Neural cell (in vitro differentiated cells): ENCODE measurements around the gene SLC1A3. TPM values are rescaled to one million over a fixed set of nuclear protein-coding genes. Genes with fewer than 3 reads are reported as not detected.

Experiments
- H2AFZ ChIP-seq: fragments of 200-600, 300-800 bp; sonication (generic), shearing (Covaris generic); 2 replicates; pipeline ENCODE4 v1.6.0; 2014; ENCODE audit warnings: low read depth, mild to moderate bottlenecking, antibody characterized with exemption, low read length, moderate library complexity
- H3F3A ChIP-seq: fragments of 200-600 bp; shearing (Covaris generic); 2 replicates; pipeline ENCODE4 v1.6.1; 2016; ENCODE audit warnings: mild to moderate bottlenecking, moderate library complexity, mixed read lengths, antibody characterized with exemption, low read length; ENCODE audit not compliant: insufficient read depth, poor library complexity, severe bottlenecking
- H3K27ac ChIP-seq: fragments of 200-600, 300-800 bp; sonication (generic), shearing (Covaris generic); 2 replicates; pipeline ENCODE4 v1.5.1; 2014; ENCODE audit warnings: mild to moderate bottlenecking, low read length, moderate library complexity
- H3K27me3 ChIP-seq: fragments of 300-800, 200-600 bp; sonication (generic), shearing (Covaris generic); 2 replicates; pipeline ENCODE4 v1.6.0; 2014; ENCODE audit warnings: mild to moderate bottlenecking, low read depth, low read length, moderate library complexity; ENCODE audit not compliant: insufficient read depth
- H3K36me3 ChIP-seq: fragments of 300-800, 200-600 bp; sonication (generic), shearing (Covaris generic); 2 replicates; pipeline ENCODE4 v1.5.1; 2014; ENCODE audit warnings: mild to moderate bottlenecking, antibody characterized with exemption, low read length, moderate library complexity; ENCODE audit not compliant: insufficient read depth
- H3K4me2 ChIP-seq: fragments of 300-800, 200-600 bp; sonication (generic), shearing (Covaris generic); 2 replicates; pipeline ENCODE4 v1.6.0; 2014; ENCODE audit warnings: mild to moderate bottlenecking, low read length
- H3K4me3 ChIP-seq: fragments of 300-800, 200-600 bp; sonication (generic), shearing (Covaris generic); 2 replicates; pipeline ENCODE4 v1.5.1; 2014; ENCODE audit warnings: mild to moderate bottlenecking, low read length, moderate library complexity
- H3K79me2 ChIP-seq: fragments of 200-600 bp; shearing (Covaris generic); replicated peaks from 2 replicates; pipeline ENCODE4 v1.6.0; 2014; ENCODE audit warnings: mild to moderate bottlenecking, low read length, moderate library complexity; ENCODE audit not compliant: insufficient read depth
- H3K9ac ChIP-seq: fragments of 300-800, 200-600 bp; sonication (generic), shearing (Covaris generic); 2 replicates; pipeline ENCODE4 v1.6.1; 2016; ENCODE audit warnings: mild to moderate bottlenecking, low read length, mixed read lengths
- H3K9me2 ChIP-seq: fragments of 200-600 bp; shearing (Covaris generic); 2 replicates; pipeline ENCODE4 v1.6.1; 2016; ENCODE audit warnings: mild to moderate bottlenecking, low read length, mixed read lengths; ENCODE audit not compliant: insufficient read depth
- H3K9me3 ChIP-seq: fragments of 200-600, 300-800 bp; sonication (generic), shearing (Covaris generic); 2 replicates; pipeline ENCODE4 v1.6.1; 2016; ENCODE audit warnings: mild to moderate bottlenecking, mixed run types, low read length, moderate library complexity, mixed read lengths
- H4K20me1 ChIP-seq: fragments of 200-600 bp; shearing (Covaris generic); 2 replicates; pipeline ENCODE4 v1.6.1; 2016; ENCODE audit warnings: mild to moderate bottlenecking, mixed run types; ENCODE audit not compliant: insufficient read depth
- CTCF ChIP-seq: fragments of 450-650 bp; IDR thresholded peaks from 2 replicates; pipeline ENCODE4 v1.5.1; 2014; ENCODE audit warnings: antibody characterized with exemption, mild to moderate bottlenecking, moderate library complexity; ENCODE audit not compliant: poor library complexity, severe bottlenecking
- EZH2 ChIP-seq: fragments of 200-600, 300-800 bp; shearing (Covaris generic), sonication (generic); IDR thresholded peaks from 2 replicates; pipeline ENCODE4 v1.6.1; 2014; ENCODE audit warnings: antibody characterized with exemption, low read length, borderline replicate concordance, mild to moderate bottlenecking; ENCODE audit not compliant: insufficient read depth, poor library complexity, severe bottlenecking
- MXI1 ChIP-seq: fragments of 450-650 bp; conservative IDR thresholded peaks from 2 replicates; pipeline ENCODE4 v1.6.1; 2014; ENCODE audit warnings: antibody characterized with exemption, mild to moderate bottlenecking; ENCODE audit not compliant: poor library complexity, severe bottlenecking
- POLR2AphosphoS5 ChIP-seq: IDR thresholded peaks from 2 replicates; pipeline ENCODE4 v1.6.1; 2012
- RAD21 ChIP-seq: fragments of 450-650 bp; conservative IDR thresholded peaks from 2 replicates; pipeline ENCODE4 v1.6.1; 2014; ENCODE audit warnings: antibody characterized with exemption, mild to moderate bottlenecking, moderate library complexity
- SMC3 ChIP-seq: fragments of 450-650 bp; conservative IDR thresholded peaks from 2 replicates; pipeline ENCODE4 v1.6.1; 2014; ENCODE audit warnings: antibody characterized with exemption, mild to moderate bottlenecking, moderate library complexity; ENCODE audit not compliant: poor library complexity
- TAF1 ChIP-seq: IDR thresholded peaks from 2 replicates; pipeline ENCODE4 v1.6.1; 2012; ENCODE audit warnings: low read depth
- polyA plus RNA-seq: library from polyadenylated mRNA; depleted of rRNA; stranded (reverse); fragments of >200 nt; gene quantifications from 2 replicates; pipeline ENCODE4 v1.2.3, GENCODE V29; 2014

SLC1A3 gene
- polyA plus RNA-seq, 1 donor from 2014 or later, result 1.9 TPM

DNA sequence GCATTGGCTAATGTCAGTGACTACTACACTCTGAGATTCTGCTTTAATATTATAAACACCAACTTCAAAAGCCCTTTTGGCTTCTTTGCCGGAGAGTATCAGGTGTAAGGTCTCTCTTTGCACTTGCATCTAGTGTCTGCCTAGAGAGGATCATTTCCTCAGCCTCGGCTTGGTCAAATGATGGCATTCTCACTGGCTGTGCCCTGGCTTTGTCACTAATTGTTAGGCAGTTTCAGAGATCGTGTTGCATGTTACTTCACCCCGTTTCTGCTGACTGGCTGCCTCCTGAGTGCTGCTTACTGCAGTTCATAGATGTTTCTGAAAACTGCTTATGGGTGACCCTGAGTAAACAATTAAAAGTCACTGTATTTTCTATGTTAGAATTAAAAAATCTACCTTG lies 48.8 kb downstream of the SLC1A3 start:
- Histone ChIP-seq H4K20me1 (no peaks in the 10 kb centered on the region), H3K27ac (no peak overlapping the region), H3F3A (no peaks in the 10 kb centered on the region), H3K9ac (no peak overlapping the region), H2AFZ (no peak overlapping the region), H3K4me2 (no peak overlapping the region), H3K27me3 (no peaks in the 10 kb centered on the region), H3K79me2 (no peaks in the 10 kb centered on the region), H3K36me3 (no peaks in the 10 kb centered on the region), H3K4me3 (no peak overlapping the region), H3K9me3 (no peaks in the 10 kb centered on the region), H3K9me2 (no peaks in the 10 kb centered on the region)
- TF ChIP-seq POLR2AphosphoS5 (no peak), MXI1 (no peak), TAF1 (no peak), SMC3 (no peak), RAD21 (no peak)

DNA sequence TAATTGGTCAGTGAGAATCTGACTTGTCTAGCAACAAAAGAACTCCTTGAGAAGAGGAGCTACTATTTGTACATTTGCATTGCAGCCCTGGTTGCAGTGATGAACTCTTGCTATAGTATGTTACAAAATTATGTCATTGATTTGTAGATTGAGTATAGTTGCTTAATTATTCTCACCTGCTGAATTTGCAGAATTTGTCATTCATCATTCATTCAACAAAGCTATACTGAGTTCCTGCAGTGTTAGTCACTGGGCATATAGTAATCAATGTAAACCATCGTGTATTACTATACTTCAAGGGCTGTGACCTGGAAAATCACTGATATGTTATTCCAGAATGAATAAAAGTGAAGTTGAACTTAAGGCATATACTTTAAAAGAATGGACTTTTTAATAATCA lies 50.1 kb downstream of the SLC1A3 start:
- Histone ChIP-seq H3K27me3 (no peaks in the 10 kb centered on the region), H3F3A (no peaks in the 10 kb centered on the region), H3K79me2 (no peaks in the 10 kb centered on the region), H4K20me1 (no peaks in the 10 kb centered on the region), H3K9ac (no peak overlapping the region), H3K36me3 (no peaks in the 10 kb centered on the region), H3K4me3 (no peak overlapping the region), H3K9me3 (no peaks in the 10 kb centered on the region), H3K9me2 (no peaks in the 10 kb centered on the region), H3K27ac (no peak overlapping the region), H2AFZ (no peak overlapping the region), H3K4me2 (no peak overlapping the region)
- TF ChIP-seq TAF1 (no peak), POLR2AphosphoS5 (no peak), RAD21 (no peak), CTCF (no peak), SMC3 (no peak), EZH2 (no peak)

DNA sequence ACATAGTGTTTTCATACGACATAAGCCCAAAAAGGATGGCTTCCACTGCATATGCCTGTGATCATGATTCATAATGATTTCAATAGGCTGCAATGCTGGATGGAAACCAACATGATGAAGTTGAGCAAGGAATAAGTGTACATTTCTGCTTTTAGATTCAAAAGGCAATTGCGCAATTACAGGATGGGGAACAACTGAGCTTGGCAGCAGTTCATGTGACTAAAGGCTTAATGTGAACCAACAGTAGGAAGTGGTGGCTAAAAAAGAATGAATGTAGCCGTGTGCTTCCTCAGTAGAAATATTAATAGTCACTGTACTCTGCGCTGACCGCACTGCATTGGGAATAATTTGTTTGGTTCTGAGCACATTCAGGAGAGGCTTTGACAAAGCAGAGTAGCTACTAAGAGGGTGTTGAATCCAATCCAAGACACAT lies 51.2 kb downstream of the SLC1A3 start:
- TF ChIP-seq MXI1 (no peak), CTCF (no peak), TAF1 (no peak)
- Histone ChIP-seq H3K4me2 (no peak overlapping the region), H3K27ac (no peak overlapping the region), H3K79me2 (no peaks in the 10 kb centered on the region), H3K36me3 (no peaks in the 10 kb centered on the region), H3K4me3 (no peak overlapping the region), H3K9ac (no peak overlapping the region), H4K20me1 (no peaks in the 10 kb centered on the region), H3K9me3 (no peaks in the 10 kb centered on the region), H3K9me2 (no peaks in the 10 kb centered on the region), H2AFZ (no peak overlapping the region), H3F3A (no peaks in the 10 kb centered on the region), H3K27me3 (no peaks in the 10 kb centered on the region)
